HG02610 (cell line): ENCODE results near the gene MYO10.

ENCODE experiments used
- ATAC-seq: cut with Tn5 transposase; IDR thresholded peaks from one replicate; pipeline ENCODE4 v1.9.1; 2021; ENCODE audit warnings: mild to moderate bottlenecking, moderate library complexity; ENCODE audit not compliant: unreplicated experiment

Gene MYO10

DNA sequence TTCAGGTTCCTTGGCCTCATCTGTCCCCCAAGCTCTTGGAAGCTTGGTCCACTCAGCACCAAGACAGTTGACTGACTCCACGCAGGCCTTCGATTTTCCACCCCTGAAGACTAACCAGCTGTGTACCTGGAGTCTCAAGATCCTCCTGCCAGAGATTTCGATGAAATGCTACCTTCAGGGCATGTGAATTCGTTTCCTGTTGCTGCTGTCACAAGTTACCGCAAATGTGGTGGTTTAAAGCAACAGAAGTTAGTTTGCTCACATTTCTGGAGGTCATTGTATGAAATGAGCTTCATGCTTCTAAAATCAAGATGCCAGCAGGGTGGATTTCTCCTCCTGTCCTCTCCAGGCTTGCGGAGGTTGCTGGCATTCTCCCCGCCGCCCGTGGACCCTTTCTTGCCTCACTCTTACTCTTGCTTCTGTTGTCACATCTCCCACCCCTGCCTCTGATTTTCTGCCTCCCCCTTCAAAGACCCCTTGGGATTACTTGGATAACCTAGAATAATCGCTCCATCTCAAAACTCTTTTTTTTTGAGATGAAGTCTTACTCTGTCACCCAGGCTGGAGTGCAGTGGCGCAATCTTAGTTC is 291.7 kb downstream of the MYO10 start:
- ATAC-seq, result no peak

- no peak for ATAC-seq
These were observed 293.2 kb downstream of the MYO10 start for GRCh38 chr5:16642867-16643266.

DNA sequence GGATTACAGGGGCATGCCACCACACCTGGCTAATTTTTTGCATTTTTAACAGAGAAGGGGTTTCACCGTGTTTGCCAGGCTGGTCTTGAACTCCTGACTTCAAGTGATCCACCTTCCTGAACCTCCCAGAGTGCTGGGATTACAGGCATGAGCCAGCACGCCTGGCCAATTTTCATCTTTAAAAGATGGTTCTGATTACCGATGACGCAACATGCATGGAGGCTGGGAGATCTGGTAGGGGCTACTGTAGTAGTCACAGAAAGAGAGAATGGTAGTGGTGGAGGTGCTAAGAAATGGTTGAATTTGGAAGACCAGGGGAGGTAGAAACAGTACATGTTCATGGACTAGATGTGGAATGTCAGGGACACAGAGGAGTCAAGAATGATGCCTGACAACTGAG is 296.9 kb downstream of the MYO10 start:
- no peak for ATAC-seq

- ATAC-seq, result no peak
These were observed 307.7 kb downstream of the MYO10 start for GRCh38 chr5:16628376-16628775.

GRCh38 chr5:16626696-16627264 is 309.3 kb downstream of the MYO10 start:
- ATAC-seq, result no peak

- no peak for ATAC-seq
These were observed 311.0 kb downstream of the MYO10 start for GRCh38 chr5:16625096-16625495.

- ATAC-seq, result no peak
These were observed 317.0 kb downstream of the MYO10 start for GRCh38 chr5:16619136-16619535.

GRCh38 chr5:16618138-16618897 is 317.8 kb downstream of the MYO10 start:
- no peak for ATAC-seq

- ATAC-seq, result no peak
These were observed 318.7 kb downstream of the MYO10 start for GRCh38 chr5:16617274-16617968.

DNA sequence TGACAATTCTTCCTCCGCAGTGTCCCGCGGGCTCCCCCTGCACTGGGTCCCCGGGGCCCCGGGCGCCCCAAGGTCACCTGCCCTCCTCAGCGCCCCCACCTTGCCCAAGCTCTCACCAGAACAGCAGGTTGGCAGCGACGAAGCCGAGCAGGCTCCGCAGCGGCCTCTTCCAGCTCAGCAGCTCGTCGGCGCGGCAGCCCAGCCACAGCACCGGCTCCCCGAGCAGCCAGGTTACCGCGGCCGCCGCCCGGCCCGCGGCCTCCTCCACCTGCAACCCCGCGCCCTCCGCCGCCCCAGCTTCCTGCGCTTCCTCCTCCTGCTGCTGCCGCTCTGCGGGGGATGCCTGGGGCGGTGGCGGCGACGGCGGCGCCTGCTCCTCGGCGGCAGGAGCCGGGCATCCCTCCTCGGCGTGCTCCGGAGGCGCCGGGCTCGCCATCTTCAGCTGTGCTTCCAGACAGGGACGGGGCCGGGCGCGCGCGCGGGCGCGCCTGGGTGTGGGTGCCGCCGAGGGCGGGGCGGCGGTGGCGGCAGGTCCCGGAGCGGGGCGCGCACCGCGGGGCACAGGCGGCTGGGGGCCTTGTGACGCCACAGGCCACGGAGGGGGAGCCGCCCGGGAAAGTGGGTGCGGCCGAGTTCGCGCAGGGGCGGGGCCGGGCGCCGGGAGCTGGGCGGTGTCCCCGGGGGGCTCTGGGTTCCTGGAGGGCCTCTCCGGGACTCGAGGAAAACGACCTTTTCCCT is 319.4 kb downstream of the MYO10 start, which contains the start of gene RETREG1:
Gene RETREG1, minus strand, starts transcription at position 462 of the 738 bp plus-strand sequence. Its CDS starts 26 bp downstream, at position 436.
- ATAC-seq, result peak; percentile 71

DNA sequence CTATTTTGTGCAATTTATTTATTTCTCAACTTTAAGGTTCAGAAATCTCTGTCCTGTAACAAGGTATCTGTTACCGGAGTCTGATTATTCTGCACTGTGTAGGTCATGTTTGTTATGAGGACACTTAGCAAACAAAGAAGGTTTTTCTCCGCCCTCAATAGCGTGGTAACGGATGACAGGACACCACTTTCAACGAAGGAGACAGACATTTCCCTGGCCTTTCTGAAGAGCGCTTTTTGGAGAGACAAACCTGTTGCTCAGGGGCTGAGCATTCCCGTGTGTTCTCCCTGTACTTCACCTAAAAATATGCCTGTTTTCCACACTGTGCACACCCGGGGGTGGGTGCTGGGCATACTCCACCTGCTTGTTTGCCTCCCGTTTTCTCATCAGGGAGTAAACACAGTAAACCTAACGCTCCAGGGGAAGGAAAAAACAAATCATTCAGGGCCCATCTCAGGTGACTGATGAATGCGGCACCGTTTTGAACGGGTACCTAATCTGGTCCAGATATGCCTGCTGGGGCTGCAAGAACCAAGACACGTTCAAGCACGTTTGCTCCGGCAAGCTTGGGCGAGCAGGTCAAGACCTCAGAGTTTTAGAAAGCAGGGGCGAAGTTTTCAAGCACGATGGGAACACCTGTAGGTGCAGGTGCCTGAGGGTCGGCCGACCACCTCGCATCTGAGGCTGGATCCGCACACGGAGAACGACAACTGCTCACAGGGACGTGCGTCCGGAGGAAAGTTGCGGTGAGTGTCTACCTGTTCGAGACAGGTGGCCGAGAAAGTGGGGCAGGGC is 320.1 kb downstream of the MYO10 start:
- peak; percentile 8 for ATAC-seq

- no peak for ATAC-seq
These were observed 324.1 kb downstream of the MYO10 start for GRCh38 chr5:16612007-16612406.
